ENCODE results near the gene BRI3BP. TPM values are rescaled to one million over a fixed set of nuclear protein-coding genes. Genes with fewer than 3 reads are reported as not detected.

BRI3BP gene
- total and polyA plus RNA-seq, 9 of the 15 experiments (the other 6 are each of a cell fraction or from before 2014, with no cell fraction given): 12.3 to 25.0 (median 16.6) TPM

DNA sequence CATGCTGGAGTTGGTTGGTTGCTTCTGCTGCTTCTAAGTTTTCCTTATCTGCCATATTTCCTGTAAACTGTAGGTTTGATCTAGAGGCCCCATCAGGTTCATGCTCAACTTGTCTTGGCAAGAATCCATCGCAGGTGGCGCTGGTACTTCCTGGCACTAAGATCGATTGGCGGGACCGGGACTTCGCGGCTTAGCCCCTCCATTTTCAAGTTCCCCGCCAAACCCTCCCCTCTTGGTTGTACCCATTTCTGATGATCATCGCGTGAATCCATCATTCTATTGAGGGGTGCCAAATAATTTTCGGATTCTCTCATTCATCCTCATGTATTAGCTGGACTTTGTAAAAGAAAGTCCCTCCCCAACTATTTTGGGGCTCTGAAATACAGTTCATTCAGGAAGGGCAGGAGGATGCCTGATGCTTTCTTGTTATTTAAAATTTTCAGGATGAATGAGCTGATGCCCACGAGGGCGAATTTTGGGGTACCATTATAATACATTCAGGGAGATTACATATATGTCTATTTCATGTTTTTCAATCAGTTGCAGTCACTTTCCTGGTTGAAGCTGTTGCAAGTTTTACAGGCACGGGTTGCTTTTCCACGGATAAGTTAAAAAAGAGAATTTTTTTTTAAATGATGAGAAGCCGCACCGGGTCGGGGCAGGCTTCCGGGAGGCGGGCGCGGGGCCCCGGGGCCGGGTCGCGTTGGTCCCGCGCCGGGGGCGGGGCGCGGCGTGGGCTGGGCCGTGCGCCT, 395 bp upstream of the BRI3BP start (continued):
- TF ChIP-seq, protein P1, sequence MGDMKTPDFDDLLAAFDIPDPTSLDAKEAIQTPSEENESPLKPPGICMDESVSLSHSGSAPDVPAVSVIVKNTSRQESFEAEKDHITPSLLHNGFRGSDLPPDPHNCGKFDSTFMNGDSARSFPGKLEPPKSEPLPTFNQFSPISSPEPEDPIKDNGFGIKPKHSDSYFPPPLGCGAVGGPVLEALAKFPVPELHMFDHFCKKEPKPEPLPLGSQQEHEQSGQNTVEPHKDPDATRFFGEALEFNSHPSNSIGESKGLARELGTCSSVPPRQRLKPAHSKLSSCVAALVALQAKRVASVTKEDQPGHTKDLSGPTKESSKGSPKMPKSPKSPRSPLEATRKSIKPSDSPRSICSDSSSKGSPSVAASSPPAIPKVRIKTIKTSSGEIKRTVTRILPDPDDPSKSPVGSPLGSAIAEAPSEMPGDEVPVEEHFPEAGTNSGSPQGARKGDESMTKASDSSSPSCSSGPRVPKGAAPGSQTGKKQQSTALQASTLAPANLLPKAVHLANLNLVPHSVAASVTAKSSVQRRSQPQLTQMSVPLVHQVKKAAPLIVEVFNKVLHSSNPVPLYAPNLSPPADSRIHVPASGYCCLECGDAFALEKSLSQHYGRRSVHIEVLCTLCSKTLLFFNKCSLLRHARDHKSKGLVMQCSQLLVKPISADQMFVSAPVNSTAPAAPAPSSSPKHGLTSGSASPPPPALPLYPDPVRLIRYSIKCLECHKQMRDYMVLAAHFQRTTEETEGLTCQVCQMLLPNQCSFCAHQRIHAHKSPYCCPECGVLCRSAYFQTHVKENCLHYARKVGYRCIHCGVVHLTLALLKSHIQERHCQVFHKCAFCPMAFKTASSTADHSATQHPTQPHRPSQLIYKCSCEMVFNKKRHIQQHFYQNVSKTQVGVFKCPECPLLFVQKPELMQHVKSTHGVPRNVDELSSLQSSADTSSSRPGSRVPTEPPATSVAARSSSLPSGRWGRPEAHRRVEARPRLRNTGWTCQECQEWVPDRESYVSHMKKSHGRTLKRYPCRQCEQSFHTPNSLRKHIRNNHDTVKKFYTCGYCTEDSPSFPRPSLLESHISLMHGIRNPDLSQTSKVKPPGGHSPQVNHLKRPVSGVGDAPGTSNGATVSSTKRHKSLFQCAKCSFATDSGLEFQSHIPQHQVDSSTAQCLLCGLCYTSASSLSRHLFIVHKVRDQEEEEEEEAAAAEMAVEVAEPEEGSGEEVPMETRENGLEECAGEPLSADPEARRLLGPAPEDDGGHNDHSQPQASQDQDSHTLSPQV (IDR thresholded peaks at IDR 0.05): 0 out of 2 replicates have a peak, but pooled peaks have one; percentile 37
- TF ChIP-seq NFIC (IDR thresholded peaks at IDR 0.05): peak; percentile 90
- TF ChIP-seq CREB5 (CRISPR knock-in tag; IDR thresholded peaks at IDR 0.05): no peak
- peak; percentile 59 to 73 (median 64) for TF ChIP-seq CTCF (IDR thresholded peaks at IDR 0.05 in 2 of 3, conservative IDR thresholded peaks at IDR 0.05 in 1 of 3; ENCODE audit: insufficient read depth in 2 of 3, low read depth in 1 of 3, low read length in 3 of 3)
- peak; percentile 46 for TF ChIP-seq MEIS2 (IDR thresholded peaks at IDR 0.05; ENCODE audit: partially characterized antibody)
- TF ChIP-seq, protein P2, sequence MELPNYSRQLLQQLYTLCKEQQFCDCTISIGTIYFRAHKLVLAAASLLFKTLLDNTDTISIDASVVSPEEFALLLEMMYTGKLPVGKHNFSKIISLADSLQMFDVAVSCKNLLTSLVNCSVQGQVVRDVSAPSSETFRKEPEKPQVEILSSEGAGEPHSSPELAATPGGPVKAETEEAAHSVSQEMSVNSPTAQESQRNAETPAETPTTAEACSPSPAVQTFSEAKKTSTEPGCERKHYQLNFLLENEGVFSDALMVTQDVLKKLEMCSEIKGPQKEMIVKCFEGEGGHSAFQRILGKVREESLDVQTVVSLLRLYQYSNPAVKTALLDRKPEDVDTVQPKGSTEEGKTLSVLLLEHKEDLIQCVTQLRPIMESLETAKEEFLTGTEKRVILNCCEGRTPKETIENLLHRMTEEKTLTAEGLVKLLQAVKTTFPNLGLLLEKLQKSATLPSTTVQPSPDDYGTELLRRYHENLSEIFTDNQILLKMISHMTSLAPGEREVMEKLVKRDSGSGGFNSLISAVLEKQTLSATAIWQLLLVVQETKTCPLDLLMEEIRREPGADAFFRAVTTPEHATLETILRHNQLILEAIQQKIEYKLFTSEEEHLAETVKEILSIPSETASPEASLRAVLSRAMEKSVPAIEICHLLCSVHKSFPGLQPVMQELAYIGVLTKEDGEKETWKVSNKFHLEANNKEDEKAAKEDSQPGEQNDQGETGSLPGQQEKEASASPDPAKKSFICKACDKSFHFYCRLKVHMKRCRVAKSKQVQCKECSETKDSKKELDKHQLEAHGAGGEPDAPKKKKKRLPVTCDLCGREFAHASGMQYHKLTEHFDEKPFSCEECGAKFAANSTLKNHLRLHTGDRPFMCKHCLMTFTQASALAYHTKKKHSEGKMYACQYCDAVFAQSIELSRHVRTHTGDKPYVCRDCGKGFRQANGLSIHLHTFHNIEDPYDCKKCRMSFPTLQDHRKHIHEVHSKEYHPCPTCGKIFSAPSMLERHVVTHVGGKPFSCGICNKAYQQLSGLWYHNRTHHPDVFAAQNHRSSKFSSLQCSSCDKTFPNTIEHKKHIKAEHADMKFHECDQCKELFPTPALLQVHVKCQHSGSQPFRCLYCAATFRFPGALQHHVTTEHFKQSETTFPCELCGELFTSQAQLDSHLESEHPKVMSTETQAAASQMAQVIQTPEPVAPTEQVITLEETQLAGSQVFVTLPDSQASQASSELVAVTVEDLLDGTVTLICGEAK (IDR thresholded peaks at IDR 0.05): peak; percentile 49; the same call in 1 of the 2 replicates
- TF ChIP-seq, protein P2 (CRISPR knock-in tag; IDR thresholded peaks at IDR 0.05): no peak
- no peak for TF ChIP-seq NR3C1 (CRISPR knock-in tag; IDR thresholded peaks at IDR 0.05)
- peak; percentile 18 to 25; a peak in 1 of 4 replicates for TF ChIP-seq KDM1A (IDR thresholded peaks at IDR 0.05)
- TF ChIP-seq PHF21A (IDR thresholded peaks at IDR 0.05; ENCODE audit: borderline replicate concordance, low read depth): peak; percentile 69; the same call in 1 of the 2 replicates
